ENCODE measurements around the gene TMEFF2.

TMEFF2 gene

DNA sequence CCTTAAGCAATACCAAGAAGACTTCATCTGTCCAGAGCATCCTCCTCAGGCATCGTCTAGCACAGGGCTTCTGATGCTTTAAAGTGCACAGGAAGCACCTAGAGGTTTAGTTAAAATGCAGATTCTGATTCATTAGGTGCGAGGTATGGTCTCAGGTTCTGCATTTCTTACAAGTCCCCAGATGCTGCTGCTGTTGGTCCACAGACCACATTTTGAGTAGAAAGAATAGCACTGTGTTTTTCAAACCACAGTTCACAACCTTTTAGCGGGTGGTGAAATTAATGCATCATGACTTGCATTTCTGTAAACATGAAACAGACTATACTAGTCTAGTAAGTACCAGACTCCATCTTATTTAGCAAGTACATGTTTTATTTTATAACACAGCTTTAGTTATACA lies 134.6 kb downstream of the TMEFF2 start:
- DNase-seq, result no peak

DNA sequence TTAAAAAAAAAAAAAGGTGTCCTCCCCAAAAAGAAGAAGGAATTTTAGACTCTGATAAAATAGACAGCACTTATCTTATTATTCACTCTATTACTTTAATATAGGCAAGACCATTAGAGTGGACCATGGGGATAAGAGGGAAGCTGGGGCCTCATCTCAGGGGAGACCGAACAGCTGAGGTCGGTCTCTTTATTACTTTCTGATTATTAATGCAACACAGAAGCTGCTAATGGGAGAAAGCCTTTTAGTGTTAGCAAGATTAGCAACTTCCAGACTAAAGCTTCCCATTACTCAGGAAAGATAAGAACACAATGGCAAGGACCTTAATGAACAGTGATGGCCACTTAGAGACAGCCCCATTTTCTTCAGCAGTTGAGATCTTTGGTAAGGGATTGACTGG lies 135.5 kb downstream of the TMEFF2 start:
- no peak for DNase-seq

DNA sequence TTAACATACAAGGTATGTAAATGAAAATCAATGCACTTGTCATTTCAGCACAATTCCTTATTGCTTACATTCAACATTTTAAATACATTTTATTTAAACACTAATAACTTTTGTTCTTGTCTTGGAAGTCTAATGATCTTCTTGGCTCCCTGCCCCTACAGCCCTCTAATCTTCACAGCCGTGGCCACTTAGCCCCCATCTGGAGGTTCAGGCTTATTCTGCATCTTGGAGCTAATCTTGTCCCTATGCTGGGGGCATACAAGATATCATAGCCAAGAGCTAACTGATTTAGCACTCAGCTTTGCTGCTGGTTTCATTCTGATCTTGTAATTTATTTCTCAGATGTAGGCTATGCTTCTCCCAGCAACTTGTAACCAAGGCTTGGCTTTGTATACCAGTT lies 140.8 kb downstream of the TMEFF2 start:
- DNase-seq, result no peak

DNA sequence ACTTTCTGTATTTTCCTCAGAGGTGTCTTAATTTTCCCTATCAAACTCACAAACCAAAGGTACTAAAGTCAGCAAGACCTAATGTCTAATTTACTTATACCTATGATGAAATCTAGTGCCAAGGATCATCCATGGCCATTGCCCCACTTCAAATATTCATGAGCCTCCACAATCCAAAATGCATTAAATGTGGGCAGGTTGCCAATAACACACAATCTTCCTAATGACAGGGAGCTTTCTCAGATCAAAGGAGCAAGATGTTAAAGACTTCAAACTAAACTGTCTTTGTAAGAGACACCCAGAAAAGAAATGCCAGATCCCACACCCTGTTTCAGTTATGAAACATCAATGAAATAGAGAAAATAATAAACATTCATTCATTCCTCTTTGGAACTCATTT lies 143.2 kb downstream of the TMEFF2 start:
- DNase-seq, result no peak

DNA sequence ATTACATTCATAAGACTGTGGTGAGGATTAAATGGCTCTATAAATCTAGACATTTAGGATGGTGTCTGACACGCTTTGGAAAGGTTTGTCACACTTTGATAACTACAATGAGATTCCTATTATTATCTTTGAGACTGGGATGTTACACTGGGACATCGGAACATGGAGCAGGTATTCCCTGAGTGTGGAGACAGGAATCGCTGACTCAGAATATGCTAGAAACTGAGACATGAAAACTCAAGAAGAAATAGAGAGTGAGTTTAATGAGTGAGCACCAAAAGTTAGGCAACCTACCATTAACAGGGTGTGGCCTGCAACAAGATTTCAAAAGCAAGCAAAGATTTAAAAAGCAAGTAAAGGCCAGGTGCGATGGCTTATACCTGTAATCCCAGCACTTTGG lies 145.4 kb downstream of the TMEFF2 start:
- no peak for DNase-seq

DNA sequence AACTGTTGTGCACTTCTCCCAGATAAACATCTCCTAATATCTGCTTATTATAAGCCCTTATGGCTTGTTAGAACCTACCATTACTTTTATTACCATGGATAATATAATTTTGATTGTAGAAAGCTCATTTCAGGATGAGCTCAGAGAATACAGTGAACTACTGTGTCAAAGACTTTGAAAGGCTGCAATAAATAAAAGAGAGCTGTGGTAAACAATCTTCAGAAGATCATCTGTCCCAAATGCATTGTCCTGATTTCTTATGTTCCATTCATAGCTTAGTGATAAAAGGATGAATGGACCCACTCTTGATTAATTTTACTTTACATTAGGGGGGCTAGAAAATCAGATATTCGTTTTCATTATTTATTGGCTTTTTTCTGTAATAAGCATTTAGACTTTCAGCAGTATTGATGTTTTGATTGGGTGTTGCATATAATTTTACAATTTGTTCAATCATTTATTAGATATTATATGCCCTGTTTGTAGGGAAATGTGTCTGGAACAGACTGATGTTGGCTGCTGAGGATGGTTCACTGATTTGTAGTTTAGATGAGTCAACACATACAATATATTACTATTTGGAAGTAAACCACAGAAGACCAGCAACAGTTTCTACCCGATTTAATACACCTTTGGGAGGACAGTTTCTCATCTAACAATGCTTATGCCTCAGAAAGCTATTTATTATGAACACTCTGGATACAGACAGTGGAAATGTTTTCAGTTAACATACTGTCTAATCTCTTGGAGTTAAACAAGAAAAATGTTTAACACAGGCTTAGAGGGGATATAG lies 147.2 kb downstream of the TMEFF2 start:
- no peak for DNase-seq

DNA sequence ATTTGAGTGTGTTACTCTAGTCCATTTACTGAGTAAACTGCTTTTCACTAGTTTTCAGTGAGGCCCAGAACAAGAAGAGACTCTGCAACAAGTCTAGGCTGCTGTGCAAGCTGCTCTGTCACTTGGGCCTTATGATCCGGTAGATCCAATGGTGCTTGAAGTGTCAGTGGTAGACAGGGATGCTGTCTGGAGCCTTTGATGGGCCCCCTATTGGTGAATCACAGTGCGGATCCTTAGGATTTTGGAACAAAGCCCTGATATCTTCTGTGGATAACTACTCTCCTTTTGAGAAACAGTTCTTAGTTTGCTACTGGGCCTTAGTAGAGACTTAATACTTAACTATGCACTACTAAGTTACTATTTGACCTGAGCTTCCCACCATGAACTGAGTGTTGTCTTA lies 150.2 kb downstream of the TMEFF2 start:
- no peak for DNase-seq

DNA sequence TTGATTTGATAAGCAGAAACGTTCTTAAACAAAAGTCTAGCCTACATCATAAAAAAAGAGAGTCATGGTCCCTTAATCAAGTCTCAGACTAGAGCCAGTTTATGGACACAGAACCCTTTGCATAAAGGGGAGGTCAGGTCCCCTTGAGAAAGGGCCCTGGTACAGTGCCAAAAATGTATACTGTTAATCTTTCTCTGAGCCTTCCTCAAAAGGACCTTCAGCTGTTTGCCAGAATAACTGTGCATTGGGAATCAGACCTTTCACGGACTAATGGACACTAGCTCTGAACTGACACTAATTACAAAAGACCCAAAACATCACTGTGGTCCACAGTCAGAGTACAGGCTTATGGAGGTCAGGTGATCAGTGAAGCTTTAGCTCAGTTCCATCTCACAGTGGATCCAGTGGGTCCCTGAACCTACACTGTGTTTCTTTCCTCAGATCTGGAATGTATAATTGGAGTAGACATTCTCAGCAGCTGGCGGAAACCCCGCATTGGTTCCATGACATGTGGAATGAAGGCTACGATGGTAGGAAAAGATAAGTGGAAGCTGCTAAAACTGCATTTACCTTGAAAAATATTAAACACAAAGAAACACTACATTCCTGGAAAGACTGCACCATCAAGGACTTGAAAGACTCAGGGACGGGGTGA lies 151.4 kb downstream of the TMEFF2 start:
- DNase-seq, result no peak

DNA sequence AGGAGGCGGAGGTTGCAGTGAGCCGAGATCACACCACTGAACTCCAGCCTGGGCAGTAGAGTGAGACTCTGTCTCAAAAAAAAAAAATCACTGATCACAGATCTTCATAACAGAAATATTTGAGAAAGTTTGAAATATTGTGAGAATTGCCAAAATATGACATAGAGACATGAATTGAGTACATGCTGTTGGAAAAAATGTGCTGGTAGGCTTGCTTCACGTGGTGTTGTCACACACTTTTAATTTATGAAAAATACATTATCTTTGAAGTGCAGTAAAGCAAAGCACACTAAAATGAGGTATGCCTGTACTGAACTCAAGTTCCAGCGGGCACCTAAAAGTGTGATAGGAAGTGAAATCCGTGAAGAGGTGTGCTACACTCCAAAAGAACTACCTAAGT lies 152.6 kb downstream of the TMEFF2 start:
- DNase-seq, result no peak

DNA sequence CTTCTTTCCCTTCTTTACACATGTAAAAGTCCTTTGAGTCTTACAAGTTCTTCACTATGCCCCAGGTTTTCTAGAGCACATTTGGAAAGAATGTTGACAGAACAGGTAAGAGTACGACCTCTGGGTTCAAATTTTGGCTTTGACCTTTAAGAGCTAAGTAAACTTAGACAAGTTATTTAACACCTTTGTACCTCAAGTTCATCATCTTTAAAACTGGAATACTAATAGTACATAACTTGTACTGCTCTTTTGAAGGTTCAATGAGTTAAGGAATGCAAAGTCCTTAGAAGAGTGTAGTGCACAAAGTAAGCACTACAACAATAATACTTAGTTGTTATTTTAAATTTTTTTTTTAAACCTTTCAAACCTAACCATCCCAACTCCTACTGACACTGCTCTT lies 156.6 kb downstream of the TMEFF2 start:
- DNase-seq, result no peak

DNA sequence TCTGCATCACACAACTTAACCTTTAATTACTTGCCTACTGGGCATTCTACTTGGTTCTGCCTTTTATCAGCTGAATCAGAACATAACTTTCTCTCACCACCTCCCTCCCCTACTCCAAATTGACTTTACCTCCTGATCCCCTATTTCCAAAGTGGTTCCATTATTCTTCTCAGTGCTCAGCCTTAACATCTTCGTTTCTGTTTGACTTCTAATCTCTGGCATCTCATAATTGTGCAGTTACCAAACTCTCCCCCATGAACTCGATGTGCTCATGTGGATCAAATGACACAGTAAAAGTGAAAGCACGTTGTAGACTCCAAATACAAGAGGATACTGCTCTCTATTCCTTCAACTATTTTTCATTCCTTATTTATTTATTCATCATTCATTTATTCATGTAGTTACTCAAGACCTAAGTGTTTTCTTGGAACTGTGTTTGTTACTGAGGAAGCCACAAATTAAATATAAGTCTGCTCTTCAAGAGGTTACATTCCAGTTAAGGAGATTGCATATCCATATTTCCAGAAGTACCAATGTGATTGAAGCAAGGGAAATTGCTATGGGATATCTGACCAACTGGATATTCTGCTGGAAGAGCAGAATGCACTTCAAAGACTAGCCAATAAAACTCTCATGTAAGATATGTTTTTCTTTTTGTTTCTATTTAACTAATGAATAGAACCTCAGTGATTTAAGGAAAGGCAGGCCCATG lies 158.8 kb downstream of the TMEFF2 start:
- peak; percentile 68 for DNase-seq

DNA sequence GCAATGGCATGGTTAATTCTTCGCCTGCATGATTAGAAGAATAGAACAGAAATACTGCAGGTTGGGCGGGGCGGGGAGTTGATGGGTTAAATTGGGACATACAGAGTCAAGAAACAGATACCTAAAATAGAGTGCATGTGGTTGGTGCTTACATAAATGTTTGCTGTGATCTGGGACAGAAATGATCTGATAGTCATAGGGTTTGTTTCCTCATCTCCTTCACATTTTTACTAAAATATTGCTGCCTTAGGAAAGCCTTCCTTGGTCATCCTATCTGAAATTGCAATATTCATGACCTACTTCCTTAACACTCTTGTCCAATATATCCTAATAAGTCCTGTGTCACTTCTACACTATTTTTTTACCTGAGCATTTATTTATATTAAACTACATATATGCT lies 163.9 kb downstream of the TMEFF2 start:
- no peak for DNase-seq

DNA sequence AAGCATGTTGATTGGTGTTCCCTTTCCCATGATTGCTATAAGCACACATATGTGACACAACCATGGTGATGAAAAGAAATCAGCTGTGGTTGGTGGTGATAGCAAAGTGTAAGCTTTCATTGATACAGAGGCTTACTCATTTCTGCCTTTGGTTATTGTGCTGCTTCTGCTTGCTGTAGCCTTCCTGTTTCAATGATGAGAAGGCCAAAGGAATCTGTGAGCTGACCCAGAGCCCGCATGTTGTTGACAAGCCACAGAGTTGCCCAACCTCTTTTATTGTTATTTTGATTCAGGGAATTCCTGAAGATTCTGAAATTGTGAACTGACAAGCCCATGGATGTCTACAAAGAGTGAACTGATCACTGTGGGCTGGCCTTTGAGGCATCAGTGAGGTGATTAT lies 164.4 kb downstream of the TMEFF2 start:
- DNase-seq, result no peak

DNA sequence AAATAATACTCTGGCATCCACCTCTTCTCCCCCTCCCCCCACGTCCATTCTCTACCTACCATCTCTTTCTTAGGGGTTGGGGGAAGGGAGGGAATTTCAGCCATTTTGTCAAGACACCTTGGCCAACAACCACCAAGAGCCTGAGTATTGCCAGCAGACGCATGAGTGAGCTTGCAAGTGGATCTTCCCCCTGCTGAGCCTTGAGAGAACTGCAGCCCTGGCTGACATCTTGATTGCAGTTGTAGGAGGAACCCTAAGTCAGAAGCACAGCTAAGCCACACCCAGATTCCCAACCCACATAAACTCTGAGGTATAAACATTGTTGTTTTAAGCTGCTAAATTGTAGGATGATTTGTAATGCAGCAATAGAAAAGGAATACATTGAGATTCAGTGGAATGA lies 165.6 kb downstream of the TMEFF2 start:
- peak; percentile 57 for DNase-seq

DNA sequence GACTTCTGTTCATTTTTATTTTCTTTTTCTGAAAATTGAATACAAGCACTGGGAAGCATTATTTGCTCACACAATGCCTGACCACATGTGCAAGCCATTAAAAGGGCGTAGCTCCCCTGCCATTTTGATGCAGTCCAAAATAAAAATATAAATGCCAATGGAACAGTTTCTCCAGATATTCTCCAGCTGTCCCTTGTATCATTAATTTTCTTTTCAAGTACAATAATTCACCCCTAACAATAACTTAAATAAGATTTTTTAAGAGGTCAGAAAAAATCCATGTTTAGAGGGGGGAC lies 168.0 kb downstream of the TMEFF2 start:
- DNase-seq, result no peak

DNA sequence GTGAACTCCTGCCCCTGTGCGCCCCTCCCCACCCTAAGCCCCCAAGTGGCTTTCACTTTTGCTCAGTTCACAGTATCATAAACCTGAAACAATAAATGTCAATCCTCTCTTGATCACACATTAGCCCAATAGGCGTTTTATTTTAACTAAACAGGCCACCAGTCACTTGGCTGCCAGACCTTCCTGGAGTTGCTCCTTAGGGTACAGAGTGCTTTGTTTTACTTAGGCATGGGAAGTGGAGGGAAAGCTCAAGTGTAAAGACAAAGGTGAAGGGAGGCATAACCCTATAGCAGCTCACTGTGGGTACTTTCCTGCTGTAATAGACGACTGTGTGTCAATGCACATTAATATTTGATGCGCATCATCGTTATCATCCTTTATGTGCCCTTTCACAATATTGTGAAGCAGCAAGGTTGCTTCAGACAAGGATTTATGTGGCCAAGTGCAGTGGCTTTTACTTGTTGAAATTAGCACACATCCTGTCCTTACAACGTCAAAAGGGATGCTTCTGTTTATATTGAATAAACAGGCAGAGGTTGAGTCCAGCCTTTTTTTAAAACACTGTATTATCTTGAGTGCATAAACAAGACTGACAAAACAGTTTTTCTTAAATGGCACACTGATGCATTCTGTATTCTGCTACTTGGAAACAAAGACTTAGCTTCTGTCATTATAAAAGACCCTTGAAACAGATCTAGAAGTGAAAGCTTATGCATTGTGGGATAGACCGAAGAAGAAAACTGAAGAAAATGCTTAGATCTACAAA lies 168.5 kb downstream of the TMEFF2 start:
- DNase-seq, result peak; percentile 34

DNA sequence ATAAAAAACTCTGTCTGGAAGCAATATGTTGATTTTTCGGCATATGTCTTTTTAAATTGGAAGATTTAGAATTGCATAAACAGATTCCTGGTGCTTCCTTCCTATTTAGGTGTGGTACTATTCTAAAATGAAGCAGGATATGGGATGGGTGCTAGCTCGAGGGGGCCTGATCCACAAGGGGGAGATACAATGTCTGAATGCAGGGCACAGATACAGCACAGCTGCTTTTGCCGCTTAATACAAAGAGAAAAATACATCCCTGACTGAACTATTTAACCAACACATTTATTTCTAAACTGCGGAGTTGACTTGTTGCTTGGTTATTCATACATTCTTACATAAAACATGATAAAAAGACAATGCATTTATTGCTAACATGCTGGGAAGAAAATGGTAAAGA lies 169.1 kb downstream of the TMEFF2 start:
- no peak for DNase-seq

DNA sequence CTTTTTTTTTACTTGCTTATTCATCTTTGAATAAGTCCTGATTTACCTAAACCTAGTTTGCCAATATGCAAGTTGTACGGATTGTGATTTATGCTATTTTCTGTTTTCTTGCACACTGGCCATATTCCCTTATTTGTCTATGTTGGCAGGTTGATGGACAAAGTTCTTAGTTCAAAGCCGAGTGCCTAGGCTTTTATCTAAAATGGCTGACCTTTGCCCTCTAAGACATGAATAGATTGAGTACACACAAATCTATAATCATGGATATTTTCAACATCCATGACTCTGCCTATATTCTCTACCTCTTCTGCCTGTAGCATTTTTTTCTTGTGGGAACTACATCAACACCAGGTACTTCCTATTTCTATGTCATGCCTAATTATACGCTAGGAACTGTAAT lies 171.7 kb downstream of the TMEFF2 start:
- DNase-seq, result no peak

DNA sequence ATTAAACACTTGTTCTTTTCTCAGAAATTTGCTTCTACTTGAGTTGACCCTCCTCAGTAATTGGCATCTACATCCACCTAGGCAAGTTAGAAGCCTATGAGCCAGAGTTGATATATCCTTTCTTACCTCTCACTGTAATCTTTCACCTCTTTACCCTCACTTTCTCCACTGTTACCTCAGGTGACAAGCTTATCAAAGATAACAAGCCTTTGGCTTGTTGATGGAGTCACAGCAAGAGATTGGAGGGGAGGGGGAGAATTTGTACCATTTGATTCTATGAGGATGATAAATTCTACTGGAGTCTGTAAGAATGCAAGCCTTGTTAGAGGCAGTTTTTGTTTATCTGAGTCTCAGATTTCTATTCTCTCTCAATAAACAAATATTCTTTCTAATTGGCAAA lies 176.9 kb downstream of the TMEFF2 start:
- no peak for DNase-seq

DNA sequence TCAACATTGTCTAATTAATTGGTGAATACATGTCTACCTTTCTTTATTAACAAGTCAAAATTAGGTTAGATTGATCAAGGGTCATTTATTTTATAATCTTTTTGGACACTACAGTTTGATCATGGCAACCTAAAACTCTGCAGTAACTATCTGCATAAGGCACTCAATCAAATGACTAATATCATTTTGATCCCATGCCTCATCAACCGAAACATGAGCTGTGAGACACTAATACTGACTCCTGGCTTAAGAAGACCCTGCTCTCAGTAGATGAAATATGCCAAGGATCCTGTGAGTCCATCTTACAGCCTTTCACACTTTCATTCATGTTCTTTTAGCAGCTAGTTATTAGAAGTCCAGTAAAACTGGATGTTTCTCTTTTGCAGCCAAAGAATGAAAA lies 178.5 kb downstream of the TMEFF2 start:
- peak; percentile 83 for DNase-seq

DNA sequence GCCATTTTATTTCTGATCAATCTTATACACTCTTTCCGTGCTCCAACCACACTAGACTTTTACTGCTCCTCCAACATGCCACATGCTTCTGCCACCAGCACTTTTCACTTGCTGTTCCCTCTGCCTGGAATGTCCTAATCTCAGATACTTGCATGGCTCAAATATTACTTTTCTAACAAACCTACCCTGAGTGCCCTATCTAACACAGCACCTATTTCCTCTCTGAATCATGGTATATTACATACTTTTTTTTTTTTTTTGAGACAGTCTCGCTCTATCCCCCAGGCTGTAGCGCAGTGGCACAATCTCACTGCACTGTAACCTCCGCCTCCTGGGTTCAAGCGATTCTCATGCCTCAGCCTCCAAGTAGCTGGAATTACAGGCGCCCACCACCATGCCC lies 181.5 kb downstream of the TMEFF2 start:
- no peak for DNase-seq

DNA sequence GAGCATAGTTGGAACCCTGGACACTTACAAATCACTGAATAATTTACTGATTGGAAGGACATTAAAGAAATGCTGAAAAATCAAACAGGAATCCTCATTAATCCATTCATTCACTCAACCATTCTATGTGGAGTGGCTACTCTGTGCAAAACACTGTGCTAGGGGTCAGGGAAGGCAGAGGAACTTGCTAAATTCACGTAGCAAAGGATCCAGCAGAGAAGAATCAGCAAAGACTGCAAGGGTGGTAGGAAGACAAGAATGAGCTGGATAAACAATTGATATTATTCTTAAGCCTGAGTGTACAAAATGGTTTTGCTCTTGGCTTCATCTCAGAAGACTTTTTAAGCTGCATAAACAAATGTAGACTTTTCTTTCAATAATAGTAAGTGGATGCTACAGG lies 183.5 kb downstream of the TMEFF2 start:
- no peak for DNase-seq

DNA sequence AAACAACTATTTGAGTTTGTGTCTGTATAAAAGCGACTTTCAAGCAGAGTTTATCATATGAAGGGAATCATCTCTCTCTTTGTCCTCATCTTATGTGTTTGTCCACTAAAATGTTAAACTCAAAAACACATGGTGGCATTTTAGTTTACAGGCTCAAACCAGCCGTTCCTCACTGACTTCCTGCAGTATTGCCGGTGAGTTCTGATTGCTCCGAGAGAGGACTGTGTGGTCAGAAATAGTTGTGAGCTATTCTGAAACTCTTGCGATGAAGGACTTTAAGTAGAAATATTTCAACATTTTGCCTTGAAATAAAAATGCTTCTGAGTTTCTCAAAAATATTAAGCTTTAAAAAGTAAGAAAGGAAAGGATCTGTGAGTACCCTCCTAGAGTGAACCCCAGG lies 184.7 kb downstream of the TMEFF2 start:
- DNase-seq, result no peak
